ENCODE data around the gene MLX. TPM values are rescaled to one million over a fixed set of nuclear protein-coding genes. Genes with fewer than 3 reads are reported as not detected.

The MLX gene
- total RNA-seq, 1 donor from 2014 or later = 33.9 TPM

DNA sequence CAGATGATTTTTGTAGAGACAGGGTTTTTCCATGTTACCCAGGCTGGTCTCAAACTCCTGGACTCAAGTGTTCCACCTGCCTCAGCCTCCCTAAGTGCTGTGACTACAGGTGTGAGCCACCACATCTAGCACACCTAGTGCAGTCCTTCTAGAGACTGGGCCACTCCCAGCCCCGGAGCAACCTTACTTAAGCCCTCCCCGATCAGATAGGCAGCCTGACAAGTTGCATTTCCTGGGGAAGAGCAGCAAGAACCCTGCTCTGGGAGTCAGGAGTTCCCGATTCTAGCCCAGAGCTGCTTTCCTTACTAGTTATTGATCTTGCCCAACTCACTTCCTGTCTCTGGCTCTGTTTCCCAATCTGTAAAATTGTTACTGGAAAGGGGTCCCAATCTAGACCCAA is 37.8 kb upstream of the MLX start:
- TF ChIP-seq POLR2AphosphoS5 (IDR thresholded peaks at IDR 0.05; ENCODE audit: insufficient read depth in 1 of 2, low read depth in 1 of 2) (no peak), POLR2A (IDR thresholded peaks at IDR 0.05) (no peak)
- TF ChIP-seq, protein P1, sequence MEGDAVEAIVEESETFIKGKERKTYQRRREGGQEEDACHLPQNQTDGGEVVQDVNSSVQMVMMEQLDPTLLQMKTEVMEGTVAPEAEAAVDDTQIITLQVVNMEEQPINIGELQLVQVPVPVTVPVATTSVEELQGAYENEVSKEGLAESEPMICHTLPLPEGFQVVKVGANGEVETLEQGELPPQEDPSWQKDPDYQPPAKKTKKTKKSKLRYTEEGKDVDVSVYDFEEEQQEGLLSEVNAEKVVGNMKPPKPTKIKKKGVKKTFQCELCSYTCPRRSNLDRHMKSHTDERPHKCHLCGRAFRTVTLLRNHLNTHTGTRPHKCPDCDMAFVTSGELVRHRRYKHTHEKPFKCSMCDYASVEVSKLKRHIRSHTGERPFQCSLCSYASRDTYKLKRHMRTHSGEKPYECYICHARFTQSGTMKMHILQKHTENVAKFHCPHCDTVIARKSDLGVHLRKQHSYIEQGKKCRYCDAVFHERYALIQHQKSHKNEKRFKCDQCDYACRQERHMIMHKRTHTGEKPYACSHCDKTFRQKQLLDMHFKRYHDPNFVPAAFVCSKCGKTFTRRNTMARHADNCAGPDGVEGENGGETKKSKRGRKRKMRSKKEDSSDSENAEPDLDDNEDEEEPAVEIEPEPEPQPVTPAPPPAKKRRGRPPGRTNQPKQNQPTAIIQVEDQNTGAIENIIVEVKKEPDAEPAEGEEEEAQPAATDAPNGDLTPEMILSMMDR (IDR thresholded peaks at IDR 0.05) = no peak
- H3K4me3 ChIP-seq = no peak overlapping the region
- peaks cover 45% of the 10 kb centered on the region for H3K4me1 ChIP-seq
- no peaks in the 10 kb centered on the region for H3K36me3 ChIP-seq
- no peaks in the 10 kb centered on the region for H3K27me3 ChIP-seq
- intact Hi-C loops (cut with DNase I) = no loop called here
- no peak overlapping the region for H3K27ac ChIP-seq
- DNase-seq (ENCODE audit: extremely low spot score in 2 of 2) = no peak
- no peaks in the 10 kb centered on the region for H3K9me3 ChIP-seq

DNA sequence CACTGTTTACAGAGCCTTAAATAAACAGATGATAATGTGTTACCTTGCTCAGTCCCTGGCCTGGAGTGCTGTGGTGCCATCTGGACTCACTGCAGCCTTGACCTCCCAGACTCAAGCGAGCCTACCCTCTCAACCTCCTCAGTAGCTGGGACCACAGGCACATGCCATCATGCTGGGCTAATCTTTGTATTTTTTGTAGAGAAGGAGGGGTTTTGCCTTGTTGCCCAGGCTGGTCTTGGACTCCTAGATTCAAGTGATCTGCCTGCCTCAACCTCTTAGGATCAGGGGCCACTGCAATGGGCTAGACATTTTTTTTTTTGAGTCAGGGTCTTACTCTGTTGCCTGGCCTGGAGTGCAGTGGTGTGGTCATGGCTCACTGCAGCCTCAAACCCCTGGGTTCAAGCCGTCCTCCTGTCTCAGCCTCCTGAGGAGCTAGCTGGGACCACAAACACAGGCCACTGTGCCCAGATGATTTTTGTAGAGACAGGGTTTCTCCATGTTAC is 35.9 kb upstream of the MLX start:
- Histone ChIP-seq H3K27ac (peak overlapping the region; percentile 70), H3K27me3 (no peaks in the 10 kb centered on the region), H3K36me3 (no peaks in the 10 kb centered on the region), H3K4me1 (peaks cover 50% of the 10 kb centered on the region), H3K9me3 (no peaks in the 10 kb centered on the region), H3K4me3 (no peak overlapping the region)
- DNase-seq (ENCODE audit: extremely low spot score in 2 of 2) = no peak
- intact Hi-C loops (cut with DNase I) = no loop called here
- TF ChIP-seq POLR2A (IDR thresholded peaks at IDR 0.05) (no peak), POLR2AphosphoS5 (IDR thresholded peaks at IDR 0.05; ENCODE audit: insufficient read depth in 1 of 2, low read depth in 1 of 2) (no peak)
- TF ChIP-seq, protein P1 (IDR thresholded peaks at IDR 0.05) = no peak

DNA sequence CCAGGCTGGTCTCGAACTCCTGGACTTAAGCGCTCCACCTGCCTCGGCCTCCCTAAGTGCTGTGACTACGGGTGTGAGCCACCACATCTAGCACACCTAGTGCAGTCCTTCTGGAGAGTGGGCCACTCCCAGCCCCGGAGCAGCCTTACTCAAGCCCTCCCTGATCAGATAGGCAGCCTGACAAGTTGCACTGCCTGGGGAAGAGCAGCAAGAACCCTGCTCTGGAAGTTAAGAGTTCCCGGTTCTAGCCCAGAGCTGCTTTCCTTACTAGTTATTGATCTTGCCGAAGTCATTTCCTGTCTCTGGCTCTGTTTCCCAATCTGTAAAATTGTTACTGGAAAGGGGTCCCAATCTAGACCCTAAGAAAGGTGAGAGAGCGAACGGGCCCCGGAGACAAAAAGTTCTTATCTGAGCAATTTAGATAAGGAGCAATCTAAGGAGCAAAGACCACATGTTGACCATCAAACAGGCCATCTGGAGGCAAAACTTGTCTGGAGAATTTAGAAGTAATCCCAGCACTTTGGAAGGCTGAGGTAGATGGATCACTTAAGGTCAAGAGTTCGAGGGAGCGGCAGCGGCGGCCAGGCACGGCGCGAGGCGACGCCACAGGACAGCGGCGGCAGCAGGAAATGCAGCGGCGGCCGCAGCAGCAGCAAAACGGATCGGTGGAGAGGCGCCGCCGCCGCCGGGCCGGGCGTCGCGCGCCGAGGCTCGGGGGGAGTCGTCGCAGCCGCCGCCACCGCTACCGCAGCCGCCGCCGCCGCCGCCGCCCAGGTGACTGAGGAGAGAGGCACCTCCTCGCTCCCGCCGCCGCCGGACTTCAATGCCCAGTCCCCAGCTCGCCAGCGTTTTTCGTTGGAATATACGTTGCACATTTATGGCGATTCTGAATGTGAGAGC is 35.2 kb upstream of the MLX start:
- Histone ChIP-seq H3K27me3 (no peaks in the 10 kb centered on the region), H3K4me3 (peak overlapping the region; percentile 44 to 71), H3K9me3 (no peaks in the 10 kb centered on the region), H3K4me1 (peaks cover 44% of the 10 kb centered on the region), H3K27ac (peak overlapping the region; percentile 70), H3K36me3 (no peaks in the 10 kb centered on the region)
- TF ChIP-seq, protein P1 (IDR thresholded peaks at IDR 0.05) = peak in 1 of 3 experiments; percentile 36
- TF ChIP-seq POLR2AphosphoS5 (IDR thresholded peaks at IDR 0.05; ENCODE audit: insufficient read depth in 1 of 2, low read depth in 1 of 2) (peak in 1 of 2 donors; percentile 3), POLR2A (IDR thresholded peaks at IDR 0.05) (peak in 1 of 2 donors; percentile 32)
- intact Hi-C loops (cut with DNase I) = no loop called here
- DNase-seq (ENCODE audit: extremely low spot score in 2 of 2) = no peak

DNA sequence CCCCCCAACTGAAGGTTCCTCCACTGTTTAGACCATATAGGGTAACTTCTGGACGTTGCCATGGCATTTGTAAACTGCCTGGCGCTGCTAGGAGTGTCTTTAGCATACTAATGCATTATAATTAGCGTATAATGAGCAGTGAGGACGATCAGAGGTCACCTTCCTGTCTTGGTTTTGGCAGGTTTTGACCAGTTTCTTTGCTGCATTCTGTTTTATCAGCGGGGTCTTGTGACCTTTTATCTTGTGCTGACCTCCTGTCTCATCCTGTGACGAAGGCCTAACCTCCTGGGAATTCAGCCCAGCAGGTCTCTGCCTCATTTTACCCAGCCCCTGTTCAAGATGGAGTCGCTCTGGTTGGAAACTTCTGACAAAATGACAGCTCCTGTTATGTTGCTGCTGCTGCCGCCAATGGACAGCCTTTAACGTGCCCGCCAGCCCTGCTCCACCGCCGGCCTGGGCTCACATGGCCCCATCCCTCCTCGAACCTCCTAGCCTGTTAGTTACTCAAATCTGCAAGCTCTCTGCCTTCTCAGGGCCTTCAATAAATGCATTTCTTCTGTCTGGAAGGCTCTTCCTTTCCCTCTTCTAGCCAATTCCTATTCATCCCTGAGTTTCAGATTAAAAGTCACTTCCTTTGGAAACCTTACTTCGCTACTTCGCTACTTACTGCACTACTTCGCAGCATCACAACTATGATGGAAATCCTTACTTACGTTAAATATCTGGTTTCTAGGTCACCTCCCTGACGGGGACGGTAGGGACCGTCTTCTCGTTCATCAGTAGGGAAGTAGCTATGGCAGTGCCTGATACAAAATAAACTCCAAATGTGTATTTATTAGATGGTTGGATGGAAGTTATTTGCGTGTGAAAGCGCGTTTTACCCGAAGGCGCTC is 31.5 kb upstream of the MLX start:
- TF ChIP-seq, protein P1 (IDR thresholded peaks at IDR 0.05) = no peak
- TF ChIP-seq POLR2AphosphoS5 (IDR thresholded peaks at IDR 0.05; ENCODE audit: insufficient read depth in 1 of 2, low read depth in 1 of 2) (no peak), POLR2A (IDR thresholded peaks at IDR 0.05) (no peak)
- Histone ChIP-seq H3K27me3 (no peaks in the 10 kb centered on the region), H3K4me3 (peak overlapping the region; percentile 62 to 95), H3K27ac (peak overlapping the region; percentile 92), H3K4me1 (peaks cover 38% of the 10 kb centered on the region), H3K36me3 (peaks cover 0 to 15% of the 10 kb centered on the region in 2 donors), H3K9me3 (no peaks in the 10 kb centered on the region)
- DNase-seq (ENCODE audit: extremely low spot score in 2 of 2) = no peak
- intact Hi-C loops (cut with DNase I) = no loop called here
